Effector CD4-positive, alpha-beta T cell (primary cell): ENCODE measurements around the gene TNIP3.

ENCODE experiments used
- DNase-seq: peaks from one replicate; pipeline ENCODE4 v3.0.0-alpha.2; 2020

Gene TNIP3

GRCh38 chr4:121138039-121138825, 25.9 kb downstream of the TNIP3 start:
- no peak for DNase-seq

GRCh38 chr4:121130326-121130660, 33.8 kb downstream of the TNIP3 start:
- no peak for DNase-seq

GRCh38 chr4:121129606-121130325, 34.4 kb downstream of the TNIP3 start:
- DNase-seq = no peak

- no peak for DNase-seq
These were observed 37.0 kb downstream of the TNIP3 start for GRCh38 chr4:121127100-121127499.

GRCh38 chr4:121126449-121127006, 37.6 kb downstream of the TNIP3 start:
- no peak for DNase-seq

- DNase-seq = no peak
These were observed 38.6 kb downstream of the TNIP3 start for GRCh38 chr4:121125498-121125885.

- no peak for DNase-seq
These were observed 41.5 kb downstream of the TNIP3 start for GRCh38 chr4:121122661-121123060.

- no peak for DNase-seq
These were observed 44.4 kb downstream of the TNIP3 start for GRCh38 chr4:121119715-121120114.

- no peak for DNase-seq
These were observed 45.8 kb downstream of the TNIP3 start for GRCh38 chr4:121118344-121118743.

GRCh38 chr4:121114756-121115155, 49.4 kb downstream of the TNIP3 start:
- no peak for DNase-seq

GRCh38 chr4:121112530-121112929, 51.6 kb downstream of the TNIP3 start:
- DNase-seq = no peak

- no peak for DNase-seq
These were observed 55.6 kb downstream of the TNIP3 start for GRCh38 chr4:121108557-121108956.

GRCh38 chr4:121107507-121107906, 56.6 kb downstream of the TNIP3 start:
- DNase-seq = no peak

GRCh38 chr4:121100093-121100775, 63.9 kb downstream of the TNIP3 start:
- no peak for DNase-seq

- no peak for DNase-seq
These were observed 65.9 kb downstream of the TNIP3 start for GRCh38 chr4:121098266-121098665.

- DNase-seq = no peak
These were observed 67.5 kb downstream of the TNIP3 start for GRCh38 chr4:121096629-121097028.

GRCh38 chr4:121096191-121096590, 67.9 kb downstream of the TNIP3 start:
- no peak for DNase-seq

GRCh38 chr4:121094297-121094966, 69.7 kb downstream of the TNIP3 start:
- DNase-seq = no peak

GRCh38 chr4:121093261-121093660, 70.9 kb downstream of the TNIP3 start:
- no peak for DNase-seq

- DNase-seq = no peak
These were observed 72.2 kb downstream of the TNIP3 start for GRCh38 chr4:121091941-121092340.

- DNase-seq = no peak
These were observed 75.3 kb downstream of the TNIP3 start for GRCh38 chr4:121088867-121089266.
